OCI-M2 (cell line): Measurements from ENCODE around the gene DIRAS1.
"Not testable (repeated sequence)": the region's sequence is repeated elsewhere in the genome, so short reads cannot be mapped to it uniquely, and the experiment has no call there.

ENCODE experiments used
- DNase-seq: peaks from one replicate; lab custom pipeline; 2025; ENCODE audit not compliant: unreplicated experiment; lab: John Stamatoyannopoulos, UW

DIRAS1 gene

DNA sequence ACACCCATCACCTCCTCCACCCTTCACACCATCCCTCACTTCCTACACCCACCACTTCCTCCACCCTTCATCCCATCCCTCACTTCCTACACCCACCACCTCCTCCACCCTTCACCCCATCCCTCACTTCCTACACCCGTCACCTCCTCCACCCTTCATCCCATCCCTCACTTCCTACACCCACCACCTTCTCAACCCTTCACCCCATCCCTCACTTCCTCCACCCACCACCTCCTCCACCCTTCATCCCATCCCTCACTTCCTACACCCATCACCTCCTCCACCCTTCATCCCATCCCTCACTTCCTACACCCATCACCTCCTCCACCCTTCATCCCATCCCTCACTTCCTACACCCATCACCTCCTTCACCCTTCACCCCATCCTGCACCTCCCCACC lies 7.1 kb downstream of the DIRAS1 start:
- not testable (repeated sequence) for DNase-seq

- not testable (repeated sequence) for DNase-seq
These were observed 8.0 kb downstream of the DIRAS1 start for GRCh38 chr19:2713170-2713569.

GRCh38 chr19:2711875-2712205 lies 9.3 kb downstream of the DIRAS1 start:
- DNase-seq = no peak

GRCh38 chr19:2711172-2711874 lies 9.8 kb downstream of the DIRAS1 start:
- no peak for DNase-seq

GRCh38 chr19:2706251-2706650 lies 14.9 kb downstream of the DIRAS1 start:
- DNase-seq = no peak

- no peak for DNase-seq
These were observed 17.4 kb downstream of the DIRAS1 start for GRCh38 chr19:2703691-2704216.

- no peak for DNase-seq
These were observed 18.1 kb downstream of the DIRAS1 start for GRCh38 chr19:2703077-2703437.

- DNase-seq = peak; percentile 26
These were observed 18.7 kb downstream of the DIRAS1 start, which contains the start of gene GNG7 for GRCh38 chr19:2702170-2703076. TSS of gene GNG7 (minus strand) at chr19:2702694. CDS start at chr19:2520688, 182,006 bp downstream.

- no peak for DNase-seq
These were observed 19.6 kb downstream of the DIRAS1 start for GRCh38 chr19:2701361-2702169.

DNA sequence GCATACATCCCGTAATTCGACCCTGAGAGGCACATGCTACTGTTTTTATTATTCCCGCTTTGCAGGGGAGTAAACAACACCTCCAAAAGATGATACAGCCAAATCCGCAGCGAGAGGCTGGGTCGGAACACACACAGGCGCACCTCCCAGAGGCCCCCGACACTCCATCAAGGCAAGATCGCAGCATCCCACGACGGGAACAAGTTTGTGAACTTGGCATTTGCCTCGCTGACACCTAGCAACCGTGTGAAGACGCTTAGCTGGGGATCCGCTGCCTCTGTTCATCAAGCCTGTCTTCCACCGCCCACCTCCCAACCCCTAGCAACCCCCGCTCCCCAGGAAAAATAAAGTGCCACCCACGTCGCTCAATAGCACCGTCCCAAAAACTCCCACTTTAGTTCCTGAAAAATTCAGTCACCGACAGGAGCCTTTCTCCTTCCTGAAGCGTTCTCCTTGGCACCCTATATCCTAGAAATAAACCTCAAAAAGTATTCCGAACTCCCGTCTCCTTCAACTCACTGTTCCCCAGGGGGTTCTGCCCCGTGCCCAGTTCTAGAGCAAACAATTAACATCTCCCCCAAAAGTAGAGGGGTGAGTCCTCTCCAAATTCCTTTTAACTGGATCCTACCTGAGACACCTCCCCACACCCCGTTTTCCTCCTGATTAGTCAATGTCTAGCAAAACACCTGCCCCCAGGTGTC lies 20.4 kb downstream of the DIRAS1 start:
- no peak for DNase-seq

GRCh38 chr19:2699413-2700140 lies 21.6 kb downstream of the DIRAS1 start:
- DNase-seq = no peak

DNA sequence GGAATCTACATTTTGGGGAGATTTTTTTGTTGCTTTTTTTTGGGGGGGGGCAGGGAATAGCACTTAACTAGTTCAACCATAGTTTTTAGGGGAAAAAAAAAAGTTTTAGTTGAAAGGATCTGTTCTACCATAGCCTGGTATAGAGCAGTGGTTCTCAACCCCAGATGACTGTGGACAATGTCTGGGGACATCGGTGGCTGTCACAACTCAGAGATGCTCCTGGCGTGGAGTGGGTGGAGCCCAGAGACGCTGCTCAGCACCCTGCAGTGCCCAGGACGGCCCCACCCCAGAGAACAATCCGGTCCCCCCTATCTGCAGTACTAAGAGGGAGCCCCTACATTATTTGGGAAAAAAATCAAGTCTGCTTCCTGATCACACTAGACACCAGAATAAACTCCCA lies 27.0 kb downstream of the DIRAS1 start:
- DNase-seq = no peak

DNA sequence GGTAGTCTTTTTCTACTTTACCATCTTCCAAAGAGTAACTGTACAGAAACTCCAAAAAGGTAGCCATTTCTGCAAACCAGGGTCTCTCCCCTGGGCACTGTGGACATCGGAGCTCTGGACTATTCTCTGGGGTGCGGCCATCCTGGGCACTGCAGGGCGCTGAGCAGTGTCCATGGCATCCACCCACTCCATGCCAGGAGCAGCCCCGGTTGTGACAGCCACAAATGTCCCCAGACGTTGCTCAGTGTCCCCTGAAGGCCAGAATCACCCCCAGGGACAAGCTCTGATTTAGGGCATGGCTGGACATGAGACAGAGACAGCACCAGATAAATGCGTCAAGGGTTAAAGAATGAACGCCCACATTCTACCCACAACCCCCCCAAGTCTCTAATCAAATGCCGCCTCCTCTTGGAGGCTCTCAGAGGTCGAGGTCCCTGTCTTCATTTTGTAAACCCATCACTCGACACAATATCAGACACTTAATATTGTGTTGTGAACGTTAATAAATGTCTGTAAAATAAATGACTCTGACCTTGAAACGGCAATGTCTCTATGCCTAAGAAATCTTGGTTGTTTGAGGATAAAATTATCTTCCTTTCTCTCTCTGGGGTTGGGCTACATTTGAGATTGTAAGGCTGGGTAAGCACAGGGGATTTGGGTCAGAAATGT lies 27.5 kb downstream of the DIRAS1 start:
- no peak for DNase-seq

GRCh38 chr19:2691951-2692350 lies 29.2 kb downstream of the DIRAS1 start:
- no peak for DNase-seq

- no peak for DNase-seq
These were observed 30.3 kb downstream of the DIRAS1 start for GRCh38 chr19:2690856-2691255.

DNA sequence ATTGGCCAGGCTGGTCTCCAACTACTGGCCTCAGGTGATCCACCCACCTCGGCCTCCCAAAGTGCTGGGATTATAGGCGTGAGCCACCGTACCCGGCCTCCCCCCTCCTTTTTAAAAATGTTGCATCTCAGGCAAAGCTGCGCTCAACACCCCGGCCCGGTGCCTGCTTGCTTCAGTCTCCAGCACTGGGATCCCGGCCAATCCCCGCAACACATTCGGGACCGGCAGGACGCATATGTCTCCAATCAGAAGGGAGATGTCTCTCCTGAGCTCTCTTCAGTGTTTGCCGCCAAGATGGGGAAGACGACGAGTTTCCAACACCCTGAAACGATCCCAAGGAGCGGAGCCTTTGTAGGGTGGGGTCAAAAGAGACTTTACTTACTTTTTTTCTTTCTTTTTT lies 34.8 kb downstream of the DIRAS1 start:
- no peak for DNase-seq

GRCh38 chr19:2685204-2685704 lies 35.9 kb downstream of the DIRAS1 start:
- no peak for DNase-seq

GRCh38 chr19:2683430-2684003 lies 37.7 kb downstream of the DIRAS1 start:
- no peak for DNase-seq

GRCh38 chr19:2680808-2681207 lies 40.4 kb downstream of the DIRAS1 start:
- no peak for DNase-seq
